ENCODE results near the gene USO1. TPM values are rescaled to one million over a fixed set of nuclear protein-coding genes. Genes with fewer than 3 reads are reported as not detected.
"Not testable (repeated sequence)": the region's sequence is repeated elsewhere in the genome, so short reads cannot be mapped to it uniquely, and the experiment has no call there.

USO1 gene
- 10 to 100 TPM; 32.5 to 37.5 TPM for total RNA-seq

DNA sequence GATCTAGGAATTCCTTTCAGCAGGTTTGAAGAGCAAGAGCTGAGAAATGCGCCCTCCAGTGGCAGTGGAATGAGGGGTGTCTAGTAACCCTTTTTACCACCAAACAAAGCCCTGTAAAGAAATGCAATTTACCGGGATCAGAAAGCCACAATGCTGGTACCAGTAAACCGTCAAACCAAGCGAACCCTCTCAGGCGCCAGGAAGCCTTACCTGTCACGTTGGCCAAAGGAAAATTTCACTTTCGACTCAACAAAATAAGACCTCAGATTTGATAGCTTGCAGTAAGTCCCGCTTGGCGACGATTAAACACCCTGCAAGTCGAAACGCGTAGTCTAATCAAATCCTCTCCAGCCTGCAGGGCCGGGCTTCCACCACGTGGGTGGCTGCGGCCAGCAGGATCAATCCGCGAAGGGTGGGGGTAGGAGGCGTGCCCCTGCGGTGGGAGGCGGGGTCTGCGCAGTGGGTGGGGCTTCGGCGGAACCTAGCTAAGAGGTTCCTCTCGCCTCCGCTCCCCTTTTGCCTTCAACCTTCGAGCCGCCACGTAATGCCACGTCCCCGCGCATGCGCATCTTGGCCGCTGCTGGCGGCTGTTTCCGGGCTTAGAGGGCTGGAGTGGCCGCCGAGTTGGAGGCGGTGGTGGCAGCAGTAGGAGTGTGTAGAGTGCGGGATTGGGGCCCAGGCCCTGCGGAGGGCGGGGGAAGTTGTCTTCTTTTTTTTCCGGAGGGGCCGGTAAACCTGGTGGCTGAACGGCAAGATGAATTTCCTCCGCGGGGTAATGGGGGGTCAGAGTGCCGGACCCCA is at the start of gene USO1:
USO1 (plus strand) TSS at position 512 of the 801 bp plus-strand sequence; CDS start at position 755, 243 bp downstream.
- Mint-ChIP-seq H3K9me3 (ENCODE audit: insufficient read depth) (no peaks in the 10 kb centered on the region), H3K36me3 (ENCODE audit: low read depth) (peaks cover 10% of the 10 kb centered on the region), H3K27me3 (ENCODE audit: low read depth) (no peaks in the 10 kb centered on the region), H3K4me3 (peak within 1 kb of the TSS; percentile 99), H3K4me1 (ENCODE audit: low read depth) (peaks cover 40% of the 10 kb centered on the region), H3K27ac (peak within 1 kb of the TSS; percentile 98)
- ChIA-PET CTCF (interaction anchor here (0.6 to 4.8 kb wide), 33 partner anchors 13 to 217 kb away, joined by 3 to 115 read pairs (median 6); partner anchors contain the start of genes CDKL2, G3BP2, NAAA and PPEF2), POLR2A (interaction anchor here (0.5 to 3.7 kb wide), 20 partner anchors 12 to 228 kb away, joined by 3 to 44 read pairs (median 4); partner anchors contain the start of genes G3BP2, RCHY1 and THAP6)
- ATAC-seq (peak; percentile 91), DNase-seq (peak; percentile 99)

GRCh38 chr4:75675004-75675531 is 49.3 kb upstream of the USO1 start:
- POLR2A ChIA-PET, result no interaction called here
- H3K4me1 Mint-ChIP-seq (ENCODE audit: low read depth), result peaks cover 36% of the 10 kb centered on the region
- CTCF ChIA-PET, result interaction anchor here (0.7 to 4.6 kb wide), 2 partner anchors 49 to 103 kb away, joined by 3 to 47 read pairs; partner anchors contain the start of gene USO1
- ATAC-seq, result no peak
- no peaks in the 10 kb centered on the region for H3K27me3 Mint-ChIP-seq (ENCODE audit: low read depth)
- no peaks in the 10 kb centered on the region for H3K9me3 Mint-ChIP-seq (ENCODE audit: insufficient read depth)
- no peak for DNase-seq
- no peak overlapping the region for H3K4me3 Mint-ChIP-seq
- H3K27ac Mint-ChIP-seq, result no peak overlapping the region
- peaks cover 20% of the 10 kb centered on the region for H3K36me3 Mint-ChIP-seq (ENCODE audit: low read depth)

DNA sequence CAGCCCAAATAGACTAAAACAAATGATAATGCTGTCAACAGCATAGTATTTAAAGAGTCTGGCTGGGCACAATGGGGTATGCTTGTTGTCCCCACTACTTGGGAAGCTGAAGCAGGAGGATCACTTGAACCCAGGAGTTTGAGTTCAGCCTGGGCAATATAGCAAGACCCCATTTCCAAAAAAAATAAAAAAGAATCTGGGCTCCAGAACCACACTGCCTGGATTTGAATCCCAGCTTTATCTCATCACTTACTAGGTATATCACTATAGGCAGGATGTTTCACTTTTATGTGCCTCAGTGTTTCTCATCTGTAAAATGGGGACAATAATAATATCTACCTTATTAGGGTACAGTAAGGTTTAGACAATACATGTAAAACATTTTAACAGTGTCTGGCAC is 45.9 kb upstream of the USO1 start:
- peaks cover 2% of the 10 kb centered on the region for H3K36me3 Mint-ChIP-seq (ENCODE audit: low read depth)
- POLR2A ChIA-PET, result no interaction called here
- ATAC-seq (no peak), DNase-seq (no peak)
- no peaks in the 10 kb centered on the region for H3K9me3 Mint-ChIP-seq (ENCODE audit: insufficient read depth)
- CTCF ChIA-PET, result interaction anchor here (1.5 kb wide), 1 partner anchor 30 kb away, joined by 3 read pairs; no protein-coding TSS in a partner anchor
- H3K4me1 Mint-ChIP-seq (ENCODE audit: low read depth), result peaks cover 38% of the 10 kb centered on the region
- no peak overlapping the region for H3K27ac Mint-ChIP-seq
- no peaks in the 10 kb centered on the region for H3K27me3 Mint-ChIP-seq (ENCODE audit: low read depth)
- H3K4me3 Mint-ChIP-seq, result no peak overlapping the region

DNA sequence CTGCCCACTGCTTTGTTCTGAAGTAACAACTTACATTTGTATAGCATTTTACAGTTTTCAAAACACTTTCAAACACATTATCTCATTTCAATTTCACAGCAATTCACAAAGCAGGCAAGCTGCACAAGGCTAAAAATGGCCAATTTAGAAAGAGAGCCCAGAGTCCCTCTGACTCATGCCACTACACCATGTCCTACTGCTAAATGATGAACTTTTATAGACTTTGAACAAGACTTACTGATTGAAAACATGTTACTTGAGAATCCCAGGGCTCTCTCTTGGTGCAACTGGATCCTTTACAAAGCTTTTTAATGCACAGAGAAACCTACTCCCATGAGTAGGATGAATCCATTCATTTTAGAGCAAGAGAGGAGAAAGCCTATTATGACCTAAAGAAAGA is 45.4 kb upstream of the USO1 start:
- ChIA-PET CTCF (interaction anchor here (1.5 kb wide), 1 partner anchor 30 kb away, joined by 3 read pairs; no protein-coding TSS in a partner anchor), POLR2A (no interaction called here)
- ATAC-seq, result no peak
- peaks cover 2% of the 10 kb centered on the region for H3K36me3 Mint-ChIP-seq (ENCODE audit: low read depth)
- DNase-seq, result no peak
- H3K27ac Mint-ChIP-seq, result no peak overlapping the region
- H3K27me3 Mint-ChIP-seq (ENCODE audit: low read depth), result no peaks in the 10 kb centered on the region
- H3K9me3 Mint-ChIP-seq (ENCODE audit: insufficient read depth), result no peaks in the 10 kb centered on the region
- peaks cover 37% of the 10 kb centered on the region for H3K4me1 Mint-ChIP-seq (ENCODE audit: low read depth)
- H3K4me3 Mint-ChIP-seq, result no peak overlapping the region

- H3K4me3 Mint-ChIP-seq, result no peak overlapping the region
- ATAC-seq (no peak), DNase-seq (no peak)
- H3K27ac Mint-ChIP-seq, result no peak overlapping the region
- peaks cover 33% of the 10 kb centered on the region for H3K4me1 Mint-ChIP-seq (ENCODE audit: low read depth)
- H3K9me3 Mint-ChIP-seq (ENCODE audit: insufficient read depth), result no peaks in the 10 kb centered on the region
- ChIA-PET CTCF (no interaction called here), POLR2A (no interaction called here)
- H3K36me3 Mint-ChIP-seq (ENCODE audit: low read depth), result peaks cover 2% of the 10 kb centered on the region
- no peaks in the 10 kb centered on the region for H3K27me3 Mint-ChIP-seq (ENCODE audit: low read depth)
Measured at GRCh38 chr4:75679876-75680575, 44.4 kb upstream of the USO1 start.

- no peak for DNase-seq
- Mint-ChIP-seq H3K4me3 (no peak overlapping the region), H3K27me3 (ENCODE audit: low read depth) (no peaks in the 10 kb centered on the region), H3K36me3 (ENCODE audit: low read depth) (peaks cover 13% of the 10 kb centered on the region), H3K4me1 (ENCODE audit: low read depth) (peaks cover 49% of the 10 kb centered on the region), H3K27ac (peak overlapping the region; percentile 75), H3K9me3 (ENCODE audit: insufficient read depth) (no peaks in the 10 kb centered on the region)
- POLR2A ChIA-PET, result interaction anchor here (0.6 to 5.4 kb wide), 6 partner anchors 11 to 169 kb away, joined by 3 to 52 read pairs (median 5); partner anchors contain the start of genes G3BP2 and USO1
- no peak for ATAC-seq
- CTCF ChIA-PET, result interaction anchor here (0.8 to 2.4 kb wide), 8 partner anchors 10 to 40 kb away, joined by 3 to 11 read pairs (median 4); partner anchors contain the start of genes G3BP2 and USO1
Measured at GRCh38 chr4:75683482-75684155, 40.8 kb upstream of the USO1 start.

- Mint-ChIP-seq H3K27me3 (ENCODE audit: low read depth) (no peaks in the 10 kb centered on the region), H3K4me3 (no peak overlapping the region), H3K36me3 (ENCODE audit: low read depth) (peaks cover 23% of the 10 kb centered on the region), H3K27ac (peak overlapping the region; percentile 74), H3K9me3 (ENCODE audit: insufficient read depth) (no peaks in the 10 kb centered on the region), H3K4me1 (ENCODE audit: low read depth) (peaks cover 43% of the 10 kb centered on the region)
- no peak for DNase-seq
- ChIA-PET CTCF (no interaction called here), POLR2A (interaction anchor here (2.2 to 5.4 kb wide), 2 partner anchors 13 to 17 kb away, joined by 8 to 52 read pairs; partner anchors contain the start of gene G3BP2)
- ATAC-seq, result no peak
Measured at GRCh38 chr4:75685546-75686189, 38.7 kb upstream of the USO1 start.

DNA sequence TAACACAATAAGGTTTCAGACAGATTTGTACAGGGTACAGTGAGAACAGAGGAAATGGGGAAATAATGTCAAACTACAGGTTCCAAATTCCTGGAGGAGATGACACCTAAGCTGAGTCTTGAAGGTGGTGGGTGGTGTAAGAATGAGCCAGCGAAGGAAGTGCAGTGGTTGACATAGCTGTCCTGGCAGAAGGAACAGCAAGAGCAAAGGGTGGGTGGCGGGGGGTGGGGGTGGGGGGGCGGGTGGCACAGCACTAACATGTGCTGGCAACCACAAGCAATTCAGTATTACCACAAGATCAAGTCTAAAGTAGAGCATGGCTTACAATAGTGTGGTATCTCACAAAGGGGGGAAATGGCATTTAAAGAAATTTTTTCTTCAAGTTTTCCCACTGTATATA is 38.0 kb upstream of the USO1 start:
- Mint-ChIP-seq H3K4me1 (ENCODE audit: low read depth) (peaks cover 43% of the 10 kb centered on the region), H3K4me3 (no peak overlapping the region), H3K36me3 (ENCODE audit: low read depth) (peaks cover 23% of the 10 kb centered on the region), H3K27ac (peak overlapping the region; percentile 72), H3K27me3 (ENCODE audit: low read depth) (no peaks in the 10 kb centered on the region), H3K9me3 (ENCODE audit: insufficient read depth) (no peaks in the 10 kb centered on the region)
- ChIA-PET CTCF (interaction anchor here (1.6 to 2.1 kb wide), 3 partner anchors 12 to 38 kb away, joined by 4 to 9 read pairs (median 4); partner anchors contain the start of gene USO1), POLR2A (interaction anchor here (2.2 to 5.4 kb wide), 2 partner anchors 14 to 18 kb away, joined by 8 to 52 read pairs; partner anchors contain the start of gene G3BP2)
- peak; percentile 31 for DNase-seq
- ATAC-seq, result peak; percentile 50

- ChIA-PET CTCF (interaction anchor here (1.6 to 2.1 kb wide), 3 partner anchors 11 to 37 kb away, joined by 4 to 9 read pairs (median 4); partner anchors contain the start of gene USO1), POLR2A (interaction anchor here (1.1 to 2.2 kb wide), 2 partner anchors 13 to 19 kb away, joined by 3 to 8 read pairs; no protein-coding TSS in a partner anchor)
- not testable (repeated sequence) for DNase-seq; H3K27me3 Mint-ChIP-seq (ENCODE audit: low read depth); ATAC-seq; H3K4me3 Mint-ChIP-seq; H3K9me3 Mint-ChIP-seq (ENCODE audit: insufficient read depth)
- peak overlapping the region; percentile 63 for H3K27ac Mint-ChIP-seq
- peaks cover 23% of the 10 kb centered on the region for H3K36me3 Mint-ChIP-seq (ENCODE audit: low read depth)
- peaks cover 40% of the 10 kb centered on the region for H3K4me1 Mint-ChIP-seq (ENCODE audit: low read depth)
Measured at GRCh38 chr4:75687125-75687524, 37.3 kb upstream of the USO1 start.

- POLR2A ChIA-PET, result interaction anchor here (0.5 to 1.1 kb wide), 2 partner anchors 20 to 136 kb away, joined by 3 read pairs; no protein-coding TSS in a partner anchor
- CTCF ChIA-PET, result interaction anchor here (0.9 kb wide), 1 partner anchor 21 kb away, joined by 3 read pairs; no protein-coding TSS in a partner anchor
- not testable (repeated sequence) for H3K9me3 Mint-ChIP-seq (ENCODE audit: insufficient read depth); ATAC-seq; H3K4me3 Mint-ChIP-seq; H3K27me3 Mint-ChIP-seq (ENCODE audit: low read depth); DNase-seq; H3K27ac Mint-ChIP-seq
- Mint-ChIP-seq H3K36me3 (ENCODE audit: low read depth) (peaks cover 29% of the 10 kb centered on the region), H3K4me1 (ENCODE audit: low read depth) (peaks cover 33% of the 10 kb centered on the region)
Measured at GRCh38 chr4:75692066-75692465, 32.3 kb upstream of the USO1 start.
